Coronary artery (tissue), 2 donors: Measurements from ENCODE around the gene TTBK2.

Experiments used
- DNase-seq: peaks from one replicate; pipeline ENCODE4 v3.0.0-alpha.2; 2017; ENCODE audit warnings: low spot score
- H3K27ac ChIP-seq, 2 donors: fragments of 200-600 bp; sonication (generic); one replicate each; pipeline ENCODE4 v1.5.1; 2016 to 2019
- H3K4me3 ChIP-seq: fragments of 200-600 bp; sonication (generic); 2 replicates; pipeline ENCODE4 v1.5.1; 2016; ENCODE audit warnings: mild to moderate bottlenecking, moderate library complexity
- TF ChIP-seq, protein P1 (sequence below): fragments of 200-600 bp; sonication (generic); IDR thresholded peaks from one replicate; pipeline ENCODE4 v1.5.1; 2019; ENCODE audit warnings: antibody characterized with exemption

Gene TTBK2

DNA sequence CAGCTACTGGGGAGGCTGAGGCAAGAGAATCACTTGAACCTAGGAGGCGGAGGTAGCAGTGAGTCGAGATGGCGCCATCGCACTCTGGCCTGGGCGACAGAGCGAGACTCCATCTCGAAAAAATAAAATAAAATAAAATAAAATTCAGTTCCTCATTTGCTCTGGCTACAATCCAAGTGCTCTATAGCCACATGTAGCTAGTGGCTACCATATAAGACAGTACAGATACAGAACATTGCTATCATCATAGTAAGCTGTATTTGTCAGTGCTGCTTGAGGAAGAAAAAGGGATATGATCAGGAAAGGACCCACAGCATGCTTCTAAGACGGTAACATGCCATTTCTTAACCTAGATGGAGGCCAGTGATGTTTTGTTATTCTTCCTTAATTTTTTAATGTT lies 95.0 kb downstream of the TTBK2 start:
- DNase-seq: no peak
- TF ChIP-seq, protein P1, sequence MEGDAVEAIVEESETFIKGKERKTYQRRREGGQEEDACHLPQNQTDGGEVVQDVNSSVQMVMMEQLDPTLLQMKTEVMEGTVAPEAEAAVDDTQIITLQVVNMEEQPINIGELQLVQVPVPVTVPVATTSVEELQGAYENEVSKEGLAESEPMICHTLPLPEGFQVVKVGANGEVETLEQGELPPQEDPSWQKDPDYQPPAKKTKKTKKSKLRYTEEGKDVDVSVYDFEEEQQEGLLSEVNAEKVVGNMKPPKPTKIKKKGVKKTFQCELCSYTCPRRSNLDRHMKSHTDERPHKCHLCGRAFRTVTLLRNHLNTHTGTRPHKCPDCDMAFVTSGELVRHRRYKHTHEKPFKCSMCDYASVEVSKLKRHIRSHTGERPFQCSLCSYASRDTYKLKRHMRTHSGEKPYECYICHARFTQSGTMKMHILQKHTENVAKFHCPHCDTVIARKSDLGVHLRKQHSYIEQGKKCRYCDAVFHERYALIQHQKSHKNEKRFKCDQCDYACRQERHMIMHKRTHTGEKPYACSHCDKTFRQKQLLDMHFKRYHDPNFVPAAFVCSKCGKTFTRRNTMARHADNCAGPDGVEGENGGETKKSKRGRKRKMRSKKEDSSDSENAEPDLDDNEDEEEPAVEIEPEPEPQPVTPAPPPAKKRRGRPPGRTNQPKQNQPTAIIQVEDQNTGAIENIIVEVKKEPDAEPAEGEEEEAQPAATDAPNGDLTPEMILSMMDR: no peak
- Histone ChIP-seq H3K27ac (no peak overlapping the region), H3K4me3 (no peak overlapping the region)

DNA sequence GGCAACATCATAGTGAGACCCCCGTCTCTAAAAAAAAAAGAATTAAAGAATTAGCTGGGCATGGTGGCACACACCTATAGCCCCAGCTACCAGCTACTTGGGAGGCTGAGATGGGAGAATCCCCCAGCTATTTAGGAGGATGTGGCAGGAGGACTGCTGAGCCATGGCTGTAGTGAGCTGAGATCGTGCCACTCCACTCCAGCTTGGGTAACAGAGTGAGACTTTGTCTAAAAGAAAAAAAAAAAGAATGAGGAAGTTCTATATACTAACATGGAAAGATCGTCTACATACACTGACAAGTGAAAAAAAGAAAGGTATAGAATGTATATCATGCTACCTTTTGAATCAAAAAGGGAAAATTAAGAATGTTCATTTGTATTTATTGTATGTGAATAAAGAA lies 99.8 kb downstream of the TTBK2 start:
- Histone ChIP-seq H3K4me3 (no peak overlapping the region), H3K27ac (no peak overlapping the region)
- DNase-seq: no peak
- TF ChIP-seq, protein P1: no peak

DNA sequence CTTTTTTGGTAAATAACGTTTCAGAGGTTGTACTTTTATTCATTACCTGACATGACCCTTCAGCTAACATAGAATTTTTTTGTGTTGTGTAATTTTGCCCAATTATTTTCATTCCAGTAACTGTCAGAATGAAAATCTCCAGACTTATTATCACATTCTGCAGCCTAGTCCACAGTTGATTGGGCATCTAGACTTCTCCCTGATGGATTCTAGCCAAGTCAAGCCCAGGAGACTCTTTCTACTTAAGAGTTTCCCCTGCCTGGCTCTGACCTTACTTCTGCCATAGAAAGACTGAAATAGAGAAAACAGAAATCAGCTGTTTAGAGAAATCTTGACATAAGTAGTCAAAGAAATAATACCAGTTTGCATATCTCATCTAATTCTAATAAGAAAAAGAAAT lies 100.8 kb downstream of the TTBK2 start:
- no peak for DNase-seq
- no peak overlapping the region for H3K27ac ChIP-seq
- TF ChIP-seq, protein P1: no peak
- H3K4me3 ChIP-seq: no peak overlapping the region

DNA sequence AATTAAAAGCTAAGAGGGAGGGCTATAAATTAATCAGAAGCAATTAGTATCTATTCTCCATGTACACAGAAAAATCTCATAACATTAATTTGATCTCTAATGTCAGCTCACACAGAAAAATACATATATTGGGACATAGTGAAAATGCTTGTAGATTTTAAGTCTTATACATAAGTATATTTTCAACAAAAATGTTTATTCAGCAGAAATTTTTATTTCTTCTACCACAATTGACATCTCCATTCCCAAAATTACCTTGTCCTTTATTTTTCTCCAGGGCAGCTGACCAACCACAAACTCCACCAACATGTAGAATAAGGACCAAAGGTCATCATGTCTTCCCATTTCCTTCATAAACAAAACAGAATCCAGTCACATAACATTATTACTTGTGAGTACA lies 109.1 kb downstream of the TTBK2 start:
- TF ChIP-seq, protein P1: no peak
- Histone ChIP-seq H3K27ac (no peak overlapping the region), H3K4me3 (no peak overlapping the region)
- DNase-seq: no peak

DNA sequence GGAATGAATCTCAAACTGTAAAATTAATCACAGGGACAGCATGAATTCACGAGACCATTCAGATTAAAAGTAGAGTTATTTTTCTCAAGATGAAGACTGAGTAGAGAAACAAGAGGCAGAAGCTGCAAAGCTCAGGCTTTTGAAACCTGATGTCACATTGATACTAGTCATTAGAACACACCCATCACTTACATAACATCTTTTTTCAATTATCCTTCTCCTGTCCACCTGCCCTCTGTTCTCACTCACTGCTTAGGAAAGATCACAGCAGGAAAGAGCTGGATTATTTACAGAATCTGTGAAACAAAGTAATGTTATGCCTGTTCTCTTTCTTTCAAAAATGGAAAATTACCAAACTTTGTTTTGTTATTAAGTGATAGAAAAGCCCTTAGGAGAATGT lies 111.7 kb downstream of the TTBK2 start:
- no peak overlapping the region for H3K4me3 ChIP-seq
- DNase-seq: no peak
- no peak overlapping the region for H3K27ac ChIP-seq
- TF ChIP-seq, protein P1: no peak

DNA sequence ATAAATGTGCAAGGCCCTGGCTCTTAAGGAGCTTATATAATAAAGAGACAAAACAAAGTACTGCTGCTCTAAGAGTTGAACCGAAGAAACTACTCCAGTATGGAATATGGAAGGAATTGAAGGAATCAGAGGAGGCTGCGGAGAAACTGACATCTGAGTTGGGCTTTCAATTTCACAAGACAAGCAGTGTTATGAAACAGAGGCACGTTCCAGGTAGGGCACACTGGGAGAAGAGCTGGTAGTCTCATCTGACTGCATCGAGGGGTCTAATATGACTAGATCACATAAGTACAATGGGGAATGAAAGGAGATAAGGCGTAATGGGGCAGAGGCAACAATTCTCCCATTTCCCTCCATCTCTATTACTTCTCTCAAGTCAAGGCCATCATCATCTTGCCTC lies 115.3 kb downstream of the TTBK2 start:
- TF ChIP-seq, protein P1: no peak
- no peak overlapping the region for H3K27ac ChIP-seq
- no peak for DNase-seq
- no peak overlapping the region for H3K4me3 ChIP-seq

DNA sequence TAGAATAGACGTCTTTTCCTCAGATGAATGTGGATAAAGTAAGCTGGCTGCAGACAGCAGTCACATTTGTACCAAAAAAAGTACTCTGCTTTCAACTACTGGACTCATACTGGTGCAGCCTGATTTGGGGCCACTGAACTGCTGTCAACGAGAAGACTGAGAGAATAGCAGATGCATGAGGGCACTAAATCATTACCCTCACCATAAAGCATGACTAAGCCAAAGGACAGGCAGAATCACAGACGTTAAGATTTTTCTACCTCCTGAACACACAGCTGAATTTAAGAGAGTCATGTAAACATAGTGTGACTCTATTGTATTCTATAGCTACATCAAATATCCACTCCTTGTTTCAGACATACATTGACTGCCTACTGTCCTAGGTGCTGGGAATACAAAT lies 115.8 kb downstream of the TTBK2 start:
- TF ChIP-seq, protein P1: no peak
- Histone ChIP-seq H3K27ac (no peak overlapping the region), H3K4me3 (no peak overlapping the region)
- no peak for DNase-seq
